Osteocyte (in vitro differentiated cells): Measurements from ENCODE around the gene AGAP2. TPM values are rescaled to one million over a fixed set of nuclear protein-coding genes. Genes with fewer than 3 reads are reported as not detected.

Experiments
- DNase-seq: peaks from one replicate; pipeline ENCODE4 v3.0.0; 2021; ENCODE audit warnings: mixed read lengths; ENCODE audit not compliant: unreplicated experiment; ENCODE audit errors: extremely low spot score
- H3K27ac Mint-ChIP-seq: one replicate; pipeline ENCODE4 v1.8.0; 2021; ENCODE audit warnings: mild to moderate bottlenecking, mixed read lengths; ENCODE audit not compliant: unreplicated experiment
- H3K27me3 Mint-ChIP-seq: one replicate; pipeline ENCODE4 v1.8.0; 2021; ENCODE audit warnings: mixed read lengths; ENCODE audit not compliant: unreplicated experiment
- H3K36me3 Mint-ChIP-seq: one replicate; pipeline ENCODE4 v1.8.0; 2021; ENCODE audit warnings: mixed read lengths; ENCODE audit not compliant: unreplicated experiment
- H3K4me1 Mint-ChIP-seq: one replicate; pipeline ENCODE4 v1.8.0; 2021; ENCODE audit warnings: mixed read lengths; ENCODE audit not compliant: unreplicated experiment
- H3K4me3 Mint-ChIP-seq: one replicate; pipeline ENCODE4 v1.8.0; 2021; ENCODE audit warnings: mild to moderate bottlenecking, moderate library complexity, mixed read lengths; ENCODE audit not compliant: unreplicated experiment
- H3K9me3 Mint-ChIP-seq: one replicate; pipeline ENCODE4 v1.8.0; 2021; ENCODE audit warnings: mixed read lengths; ENCODE audit not compliant: unreplicated experiment
- total RNA-seq: library from RNA; stranded (reverse); gene quantifications from 2 replicates; pipeline ENCODE4 v1.2.1, GENCODE V29; 2021
- TF ChIP-seq, protein P1 (sequence below): fragments of 200-600 bp; sonication (generic); IDR thresholded peaks from 2 replicates; pipeline ENCODE4 v1.5.0; 2021; ENCODE audit warnings: antibody characterized with exemption, mild to moderate bottlenecking, moderate library complexity

Gene AGAP2
- total RNA-seq, 1 donor from 2014 or later: 2.6 TPM

GRCh38 chr12:57772429-57773322 lies 34.1 kb upstream of the AGAP2 start, which contains the start of gene EEF1AKMT3:
Gene EEF1AKMT3 (plus strand): TSS chr12:57772614. CDS start chr12:57772725, 111 bp downstream.
- Mint-ChIP-seq H3K27me3 (no peaks in the 10 kb centered on the region), H3K4me3 (peak within 1 kb of the TSS; percentile 98), H3K4me1 (peaks cover 21% of the 10 kb centered on the region), H3K36me3 (peaks cover 17% of the 10 kb centered on the region), H3K27ac (peak within 1 kb of the TSS; percentile 99), H3K9me3 (no peaks in the 10 kb centered on the region)
- TF ChIP-seq, protein P1, sequence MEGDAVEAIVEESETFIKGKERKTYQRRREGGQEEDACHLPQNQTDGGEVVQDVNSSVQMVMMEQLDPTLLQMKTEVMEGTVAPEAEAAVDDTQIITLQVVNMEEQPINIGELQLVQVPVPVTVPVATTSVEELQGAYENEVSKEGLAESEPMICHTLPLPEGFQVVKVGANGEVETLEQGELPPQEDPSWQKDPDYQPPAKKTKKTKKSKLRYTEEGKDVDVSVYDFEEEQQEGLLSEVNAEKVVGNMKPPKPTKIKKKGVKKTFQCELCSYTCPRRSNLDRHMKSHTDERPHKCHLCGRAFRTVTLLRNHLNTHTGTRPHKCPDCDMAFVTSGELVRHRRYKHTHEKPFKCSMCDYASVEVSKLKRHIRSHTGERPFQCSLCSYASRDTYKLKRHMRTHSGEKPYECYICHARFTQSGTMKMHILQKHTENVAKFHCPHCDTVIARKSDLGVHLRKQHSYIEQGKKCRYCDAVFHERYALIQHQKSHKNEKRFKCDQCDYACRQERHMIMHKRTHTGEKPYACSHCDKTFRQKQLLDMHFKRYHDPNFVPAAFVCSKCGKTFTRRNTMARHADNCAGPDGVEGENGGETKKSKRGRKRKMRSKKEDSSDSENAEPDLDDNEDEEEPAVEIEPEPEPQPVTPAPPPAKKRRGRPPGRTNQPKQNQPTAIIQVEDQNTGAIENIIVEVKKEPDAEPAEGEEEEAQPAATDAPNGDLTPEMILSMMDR: no peak
- DNase-seq: no peak

DNA sequence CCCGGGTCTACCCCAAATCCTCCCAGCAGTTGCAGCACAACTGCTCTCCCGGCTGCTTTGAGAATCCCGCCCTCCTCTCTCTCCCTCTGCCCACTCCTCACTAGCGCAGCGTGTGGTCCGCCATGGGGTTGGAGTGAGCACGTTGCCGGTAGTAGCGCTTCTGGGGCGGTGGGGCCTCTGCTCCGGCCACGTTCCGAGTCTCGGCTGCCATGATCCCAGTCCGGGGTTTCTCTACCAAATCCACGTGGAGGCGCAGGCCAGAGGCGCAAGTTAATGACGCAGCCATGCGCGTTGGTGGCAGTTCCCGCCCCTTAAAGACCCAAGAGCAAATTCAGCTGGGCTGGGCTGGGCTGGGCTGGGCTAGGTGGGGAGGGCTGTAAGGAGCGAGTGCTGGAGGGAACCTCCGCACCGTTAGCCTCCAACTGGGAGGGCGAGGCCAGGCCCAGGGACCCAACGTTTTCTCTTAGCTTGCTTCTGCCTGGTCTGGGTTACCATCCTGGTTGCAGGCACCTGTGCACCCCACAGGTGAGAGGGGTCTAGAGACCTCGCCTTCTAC lies 33.4 kb upstream of the AGAP2 start, which contains the start of gene METTL1:
METTL1 (minus strand) TSS at position 233 of the 556 bp plus-strand sequence; CDS start at position 211, 22 bp downstream.
- DNase-seq: peak; percentile 97
- TF ChIP-seq, protein P1: no peak
- H3K36me3 Mint-ChIP-seq: peaks cover 15% of the 10 kb centered on the region
- peaks cover 22% of the 10 kb centered on the region for H3K4me1 Mint-ChIP-seq
- H3K27me3 Mint-ChIP-seq: no peaks in the 10 kb centered on the region
- H3K9me3 Mint-ChIP-seq: no peaks in the 10 kb centered on the region
- peak within 1 kb of the TSS; percentile 98 for H3K4me3 Mint-ChIP-seq
- peak within 1 kb of the TSS; percentile 99 for H3K27ac Mint-ChIP-seq

DNA sequence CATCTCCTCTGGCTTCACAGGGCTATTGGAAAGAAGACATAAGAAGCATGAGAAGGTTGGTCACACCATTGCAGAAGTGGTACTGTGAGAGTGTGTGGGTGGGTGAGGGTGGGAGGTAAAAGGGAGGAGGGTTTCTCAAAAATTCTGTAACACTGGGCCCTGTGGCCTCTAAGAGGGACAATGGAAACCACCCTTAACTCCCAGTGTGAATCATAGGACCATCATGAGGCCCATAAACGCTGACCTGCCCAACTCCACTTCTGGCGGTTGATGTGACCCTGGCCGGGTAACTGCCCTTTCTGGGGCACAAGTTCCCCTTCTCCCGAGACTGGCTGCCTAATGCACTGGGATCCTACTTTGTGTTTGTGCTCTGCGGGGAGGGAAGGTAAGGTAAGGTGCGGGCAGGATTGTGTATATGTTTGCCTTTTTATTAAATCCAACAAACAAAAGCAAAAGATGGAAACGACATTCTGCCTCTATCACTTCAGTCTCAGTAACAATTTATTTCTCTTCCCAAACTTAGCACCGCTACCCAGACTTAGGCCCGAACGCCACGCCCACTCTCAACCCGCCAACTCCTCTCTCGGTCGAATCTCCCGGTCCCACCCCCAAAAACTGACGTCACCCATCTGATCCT lies 32.8 kb upstream of the AGAP2 start:
- Mint-ChIP-seq H3K4me3 (peak overlapping the region; percentile 98), H3K36me3 (peaks cover 15% of the 10 kb centered on the region), H3K27me3 (peaks cover 4% of the 10 kb centered on the region), H3K27ac (peak overlapping the region; percentile 99), H3K9me3 (no peaks in the 10 kb centered on the region), H3K4me1 (peaks cover 28% of the 10 kb centered on the region)
- DNase-seq: peak; percentile 91
- TF ChIP-seq, protein P1: no peak

DNA sequence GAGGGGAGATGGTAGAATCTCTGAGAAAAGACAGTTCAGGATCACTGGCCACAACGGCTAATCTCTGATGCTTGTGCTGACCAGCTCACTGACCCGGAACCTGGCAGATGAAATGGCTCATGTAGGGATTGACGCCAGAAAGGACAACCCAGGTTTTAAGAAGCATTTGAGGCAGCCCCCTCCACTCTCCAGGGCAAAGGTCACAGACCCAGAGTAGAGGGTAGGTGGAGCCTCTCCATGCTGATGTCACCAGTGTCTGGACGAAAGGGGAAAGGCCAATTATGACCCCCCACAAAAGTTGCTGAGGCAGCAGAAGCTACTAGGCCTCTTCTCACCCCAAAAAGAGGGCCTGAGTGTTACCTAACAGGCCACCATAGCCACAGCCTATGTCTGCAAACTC lies 32.2 kb upstream of the AGAP2 start:
- TF ChIP-seq, protein P1: no peak
- Mint-ChIP-seq H3K27ac (no peak overlapping the region), H3K9me3 (no peaks in the 10 kb centered on the region), H3K27me3 (peaks cover 7% of the 10 kb centered on the region), H3K4me1 (peaks cover 32% of the 10 kb centered on the region), H3K36me3 (peaks cover 8% of the 10 kb centered on the region), H3K4me3 (peak overlapping the region; percentile 45)
- no peak for DNase-seq
